Activated CD8-positive, alpha-beta memory T cell treated with anti-CD3 and anti-CD28 coated beads, Interleukin-2, amount 10 ng/mL, durations not matched to agents 7 days and 5 days (primary cell): ENCODE measurements around the gene TSPYL1. TPM values are rescaled to one million over a fixed set of nuclear protein-coding genes. Genes with fewer than 3 reads are reported as not detected.

Source experiments
- ATAC-seq: fragments of 150-1000 bp; cut with Tn5 transposase; one replicate; pipeline ENCODE4 v1.10.0; 2021; ENCODE audit warnings: moderate library complexity
- CTCF ChIA-PET: fragments of 350-600 bp; sonication (Branson Sonifier 250); formaldehyde crosslinking; loops from one replicate; lab custom pipeline; 2021; ENCODE audit warnings: antibody characterized with exemption; lab: Charles Lee
- DNase-seq: peaks from one replicate; pipeline ENCODE4 v3.0.0-alpha.2; 2020
- H3K27ac Mint-ChIP-seq: one replicate; pipeline ENCODE4 v1.8.0; 2021; ENCODE audit warnings: mild to moderate bottlenecking, mixed read lengths
- H3K27me3 Mint-ChIP-seq: one replicate; pipeline ENCODE4 v1.8.0; 2021; ENCODE audit warnings: mixed read lengths
- H3K36me3 Mint-ChIP-seq: one replicate; pipeline ENCODE4 v1.8.0; 2021; ENCODE audit warnings: mild to moderate bottlenecking, mixed read lengths
- H3K4me1 Mint-ChIP-seq: one replicate; pipeline ENCODE4 v1.8.0; 2021; ENCODE audit warnings: mixed read lengths
- H3K4me3 Mint-ChIP-seq: one replicate; pipeline ENCODE4 v1.8.0; 2021; ENCODE audit warnings: mild to moderate bottlenecking, moderate library complexity, mixed read lengths
- H3K9me3 Mint-ChIP-seq: one replicate; pipeline ENCODE4 v1.8.0; 2022; ENCODE audit warnings: low read depth, mixed read lengths
- total RNA-seq, 2 experiments: library from RNA; stranded (reverse); gene quantifications; one replicate each; pipeline ENCODE4 v1.2.3, GENCODE V29; 2021

The TSPYL1 gene
- total RNA-seq, 2 experiments from 2014 or later = 39.5 to 41.3 TPM

DNA sequence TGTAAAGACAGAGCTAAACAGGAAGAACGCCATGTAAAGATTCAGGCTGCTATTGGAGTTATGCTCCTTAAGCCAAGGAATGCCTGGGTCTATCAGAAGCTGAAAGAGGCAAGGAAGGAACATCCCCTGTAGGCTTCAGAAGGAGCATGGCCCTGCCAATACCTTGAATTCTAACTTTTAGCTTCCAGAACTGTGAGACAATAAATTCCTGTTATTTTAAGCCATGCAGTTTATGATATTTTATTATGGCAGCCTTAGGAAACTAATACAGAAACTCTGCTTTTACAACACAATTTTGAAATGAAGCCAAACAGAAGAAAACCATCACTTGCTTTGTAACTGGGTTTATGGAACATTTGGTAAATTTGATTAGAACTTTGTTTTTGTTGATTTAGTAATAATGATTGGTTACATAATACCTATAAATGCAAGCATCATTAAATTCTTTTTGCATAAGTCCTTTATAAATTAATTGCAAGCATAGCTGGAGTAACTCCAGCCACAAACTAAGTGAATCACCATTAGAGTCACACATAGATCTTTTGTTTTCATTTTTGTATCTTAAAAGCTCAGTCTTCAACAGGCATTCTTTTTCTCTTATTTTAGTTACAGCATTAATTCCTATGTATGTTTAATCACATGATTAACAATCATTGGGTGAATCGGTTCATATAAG, 33.5 kb upstream of the TSPYL1 start:
- no peak for DNase-seq
- Mint-ChIP-seq H3K27me3 (no peaks in the 10 kb centered on the region), H3K36me3 (peaks cover 3% of the 10 kb centered on the region), H3K4me3 (no peak overlapping the region), H3K4me1 (no peaks in the 10 kb centered on the region), H3K27ac (no peak overlapping the region), H3K9me3 (no peaks in the 10 kb centered on the region)
- CTCF ChIA-PET = no interaction called here
- ATAC-seq = no peak

GRCh38 chr6:116309657-116310056, 29.9 kb upstream of the TSPYL1 start:
- Mint-ChIP-seq H3K4me3 (no peak overlapping the region), H3K36me3 (peaks cover 3% of the 10 kb centered on the region), H3K9me3 (no peaks in the 10 kb centered on the region), H3K27ac (no peak overlapping the region), H3K4me1 (no peaks in the 10 kb centered on the region), H3K27me3 (no peaks in the 10 kb centered on the region)
- CTCF ChIA-PET = no interaction called here
- DNase-seq (no peak), ATAC-seq (no peak)

DNA sequence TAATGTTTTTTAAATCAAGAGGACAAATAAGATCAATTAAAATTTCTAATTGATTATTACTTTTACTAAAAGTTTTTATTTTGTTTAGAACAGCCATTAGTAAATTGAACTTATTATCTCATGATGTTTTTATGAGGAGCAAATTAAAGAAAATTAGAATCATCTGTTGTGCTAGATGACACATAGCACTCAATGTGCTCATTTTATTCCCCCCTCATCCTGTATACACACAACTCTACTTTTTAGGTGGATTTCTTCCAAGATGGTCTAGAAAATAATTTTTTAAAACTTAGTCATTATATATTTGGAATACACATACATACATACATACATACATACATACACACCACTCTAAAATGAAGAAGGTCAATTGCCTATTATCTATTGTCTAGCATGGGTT, 29.3 kb upstream of the TSPYL1 start:
- Mint-ChIP-seq H3K27me3 (no peaks in the 10 kb centered on the region), H3K9me3 (no peaks in the 10 kb centered on the region), H3K4me1 (no peaks in the 10 kb centered on the region), H3K27ac (no peak overlapping the region), H3K4me3 (no peak overlapping the region), H3K36me3 (peaks cover 3% of the 10 kb centered on the region)
- CTCF ChIA-PET = no interaction called here
- no peak for DNase-seq
- ATAC-seq = no peak

DNA sequence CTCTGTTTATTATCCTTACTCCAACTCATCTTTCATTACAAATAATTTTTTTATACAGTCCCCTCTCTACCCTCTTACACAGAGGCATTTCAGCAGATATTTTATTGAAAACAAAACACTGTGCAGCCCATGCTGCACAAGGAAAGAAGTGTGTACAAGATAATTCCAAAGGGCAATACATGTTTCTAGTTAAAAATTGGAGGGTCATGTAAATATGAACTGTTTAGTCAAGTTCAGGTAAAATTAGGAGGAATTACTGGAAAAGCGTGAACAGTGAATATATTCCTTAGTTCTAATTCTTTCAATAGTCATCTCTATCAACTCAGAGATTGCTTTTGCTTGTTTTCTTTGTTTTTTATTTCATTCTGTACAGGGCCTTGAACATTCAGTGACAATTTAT, 27.9 kb upstream of the TSPYL1 start:
- Mint-ChIP-seq H3K4me1 (no peaks in the 10 kb centered on the region), H3K36me3 (peaks cover 3% of the 10 kb centered on the region), H3K9me3 (no peaks in the 10 kb centered on the region), H3K27ac (no peak overlapping the region), H3K4me3 (no peak overlapping the region), H3K27me3 (no peaks in the 10 kb centered on the region)
- ATAC-seq = no peak
- no peak for DNase-seq
- CTCF ChIA-PET = no interaction called here

DNA sequence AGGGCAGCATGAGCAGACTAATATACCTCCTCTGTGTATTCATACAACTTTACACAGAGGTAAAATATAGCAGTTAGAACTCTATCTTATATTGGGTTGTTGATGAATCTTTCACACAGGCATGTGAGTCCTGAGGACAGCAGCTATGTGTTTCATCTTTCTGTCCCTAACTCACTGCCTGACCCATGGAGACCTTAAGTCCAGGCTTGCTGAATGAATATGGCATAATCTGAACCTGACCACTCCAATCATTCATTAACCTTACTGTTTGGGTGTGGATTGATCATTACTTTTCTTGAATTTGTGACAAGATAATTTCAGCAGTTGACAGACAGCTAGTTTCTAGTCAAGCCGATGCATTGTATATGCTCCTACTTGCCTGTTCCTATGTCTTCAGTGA, 27.3 kb upstream of the TSPYL1 start:
- no peak for DNase-seq
- CTCF ChIA-PET = no interaction called here
- no peaks in the 10 kb centered on the region for H3K4me1 Mint-ChIP-seq
- no peaks in the 10 kb centered on the region for H3K9me3 Mint-ChIP-seq
- peaks cover 3% of the 10 kb centered on the region for H3K36me3 Mint-ChIP-seq
- no peak overlapping the region for H3K27ac Mint-ChIP-seq
- no peak overlapping the region for H3K4me3 Mint-ChIP-seq
- ATAC-seq = no peak
- H3K27me3 Mint-ChIP-seq = no peaks in the 10 kb centered on the region

DNA sequence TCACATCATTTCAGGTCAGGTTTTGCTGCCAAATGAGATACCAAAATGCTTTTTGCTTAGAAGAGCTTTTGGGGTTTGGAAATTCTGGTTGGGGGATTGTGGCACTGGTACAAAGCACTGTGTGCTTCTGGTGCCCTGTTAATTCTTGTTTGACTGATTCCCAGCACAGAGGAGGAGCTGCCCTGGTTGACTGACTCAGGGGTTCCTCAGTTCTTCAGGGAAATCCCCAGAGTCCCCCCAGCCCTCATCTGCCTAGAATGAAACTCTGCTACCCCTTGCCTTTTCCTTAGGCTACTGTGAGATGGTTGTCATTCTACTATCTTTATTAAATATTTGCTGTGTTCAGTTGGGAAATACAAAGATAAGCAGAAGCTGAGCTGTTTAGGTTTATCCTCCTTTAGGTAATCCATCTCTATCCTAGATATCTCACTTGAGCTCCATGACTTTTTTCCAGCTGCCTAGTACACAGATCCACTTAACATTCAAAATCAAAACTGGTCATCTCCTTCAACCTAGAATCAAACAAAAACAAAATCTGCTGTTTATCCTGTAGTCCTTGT, 24.9 kb upstream of the TSPYL1 start:
- Mint-ChIP-seq H3K27ac (no peak overlapping the region), H3K9me3 (no peaks in the 10 kb centered on the region), H3K27me3 (no peaks in the 10 kb centered on the region), H3K36me3 (peaks cover 1% of the 10 kb centered on the region), H3K4me3 (no peak overlapping the region), H3K4me1 (no peaks in the 10 kb centered on the region)
- CTCF ChIA-PET = no interaction called here
- DNase-seq (no peak), ATAC-seq (no peak)

DNA sequence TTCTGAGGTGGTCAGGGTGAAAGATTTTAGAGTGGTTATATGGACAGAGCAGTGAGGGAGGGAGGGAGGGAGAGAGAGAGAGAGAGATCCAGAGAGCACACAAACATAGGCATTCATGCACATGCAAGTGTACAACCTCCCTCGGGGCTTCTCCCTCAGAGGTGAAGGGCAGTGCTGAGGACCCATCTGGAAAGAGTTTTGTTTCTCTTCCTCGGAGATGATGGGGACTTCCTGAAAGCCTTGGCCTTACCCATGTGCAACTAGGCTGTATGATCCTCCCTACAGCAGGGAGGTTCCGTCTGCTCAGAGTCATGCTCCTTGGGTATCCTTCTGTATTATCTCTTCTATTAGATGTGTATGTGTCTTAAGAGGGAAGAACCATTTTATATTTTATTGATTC, 21.4 kb upstream of the TSPYL1 start:
- no peak overlapping the region for H3K27ac Mint-ChIP-seq
- CTCF ChIA-PET = no interaction called here
- H3K27me3 Mint-ChIP-seq = no peaks in the 10 kb centered on the region
- H3K36me3 Mint-ChIP-seq = peaks cover 1% of the 10 kb centered on the region
- DNase-seq = no peak
- H3K4me3 Mint-ChIP-seq = no peak overlapping the region
- ATAC-seq = no peak
- peaks cover 5% of the 10 kb centered on the region for H3K9me3 Mint-ChIP-seq
- H3K4me1 Mint-ChIP-seq = no peaks in the 10 kb centered on the region

DNA sequence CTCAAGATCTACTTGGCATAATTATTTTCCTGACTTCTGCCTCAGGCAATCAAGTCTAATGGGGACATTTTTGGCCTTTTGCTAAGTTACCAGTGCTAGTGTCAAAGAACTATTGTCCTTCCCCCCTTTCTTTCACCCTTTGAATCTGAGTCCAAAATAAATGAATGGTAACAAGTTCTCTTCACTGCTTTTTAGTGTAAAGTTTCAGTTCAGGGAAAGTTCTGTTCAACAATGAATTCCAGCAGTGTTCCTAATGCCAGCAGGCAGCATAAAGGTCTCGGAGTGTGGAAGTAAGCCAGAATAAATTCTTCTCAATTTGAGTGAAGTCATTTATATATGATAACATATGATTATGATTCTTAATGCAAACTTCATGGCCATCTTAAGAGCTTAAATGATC, 20.8 kb upstream of the TSPYL1 start:
- Mint-ChIP-seq H3K4me3 (no peak overlapping the region), H3K27me3 (no peaks in the 10 kb centered on the region), H3K36me3 (peaks cover 1% of the 10 kb centered on the region), H3K4me1 (no peaks in the 10 kb centered on the region), H3K27ac (no peak overlapping the region), H3K9me3 (peaks cover 5% of the 10 kb centered on the region)
- DNase-seq (no peak), ATAC-seq (no peak)
- CTCF ChIA-PET = no interaction called here

- Mint-ChIP-seq H3K36me3 (peaks cover 1% of the 10 kb centered on the region), H3K9me3 (peaks cover 5% of the 10 kb centered on the region), H3K27me3 (no peaks in the 10 kb centered on the region), H3K4me3 (no peak overlapping the region), H3K4me1 (no peaks in the 10 kb centered on the region), H3K27ac (no peak overlapping the region)
- CTCF ChIA-PET = no interaction called here
- no peak for ATAC-seq
- no peak for DNase-seq
Measured at GRCh38 chr6:116298973-116299372, 19.2 kb upstream of the TSPYL1 start.

DNA sequence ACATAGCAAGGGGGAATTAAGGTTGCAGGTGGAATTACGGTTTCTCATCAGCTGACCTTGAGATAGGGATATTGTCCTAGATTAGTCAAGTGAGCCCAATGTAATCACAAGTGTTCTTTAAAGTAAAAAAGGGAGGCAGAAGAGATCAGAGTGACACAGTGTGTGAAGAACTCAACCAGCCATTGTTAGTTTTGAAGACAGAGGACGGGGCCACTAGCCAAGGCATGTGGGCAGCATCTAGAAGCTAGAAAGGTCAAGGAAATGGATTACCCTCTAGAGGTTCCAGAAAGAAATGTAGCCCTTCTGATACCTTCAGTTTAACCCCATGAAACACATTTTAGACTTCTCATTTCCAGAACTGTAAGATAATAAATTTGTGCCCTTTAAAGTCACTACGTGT, 18.5 kb upstream of the TSPYL1 start:
- ATAC-seq = no peak
- no peak for DNase-seq
- H3K9me3 Mint-ChIP-seq = peaks cover 5% of the 10 kb centered on the region
- H3K27me3 Mint-ChIP-seq = no peaks in the 10 kb centered on the region
- no peak overlapping the region for H3K27ac Mint-ChIP-seq
- H3K36me3 Mint-ChIP-seq = peaks cover 1% of the 10 kb centered on the region
- CTCF ChIA-PET = interaction anchor here (0.9 kb wide), 1 partner anchor 11 kb away, joined by 3 read pairs; no protein-coding TSS in a partner anchor
- H3K4me1 Mint-ChIP-seq = no peaks in the 10 kb centered on the region
- H3K4me3 Mint-ChIP-seq = no peak overlapping the region

DNA sequence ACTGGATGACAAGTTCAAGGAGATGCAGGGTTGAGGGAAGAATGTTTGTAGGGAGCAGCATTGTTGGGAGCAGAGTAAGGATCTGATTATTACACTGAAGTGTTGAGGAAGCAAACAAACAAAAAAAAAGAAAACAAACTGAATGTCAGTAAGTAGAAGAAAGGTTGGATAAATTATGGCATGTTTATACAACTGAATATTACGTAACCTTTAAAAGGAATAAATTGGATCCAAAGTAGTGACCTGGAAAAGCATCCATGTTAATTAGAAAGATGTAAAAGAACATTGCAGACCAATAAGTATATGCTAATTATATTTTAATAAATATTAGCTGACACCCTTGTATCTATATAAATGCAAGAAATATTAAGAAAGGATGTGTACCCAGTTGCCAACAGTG, 12.8 kb upstream of the TSPYL1 start:
- Mint-ChIP-seq H3K36me3 (no peaks in the 10 kb centered on the region), H3K4me3 (no peak overlapping the region), H3K27ac (no peak overlapping the region), H3K27me3 (no peaks in the 10 kb centered on the region), H3K4me1 (no peaks in the 10 kb centered on the region), H3K9me3 (no peaks in the 10 kb centered on the region)
- DNase-seq (no peak), ATAC-seq (no peak)
- CTCF ChIA-PET = interaction anchor here (1.3 to 2.4 kb wide), 2 partner anchors 240 to 268 kb away, joined by 5 to 11 read pairs; no protein-coding TSS in a partner anchor

- H3K4me3 Mint-ChIP-seq = no peak overlapping the region
- H3K9me3 Mint-ChIP-seq = no peaks in the 10 kb centered on the region
- H3K27me3 Mint-ChIP-seq = no peaks in the 10 kb centered on the region
- H3K36me3 Mint-ChIP-seq = no peaks in the 10 kb centered on the region
- H3K27ac Mint-ChIP-seq = no peak overlapping the region
- ATAC-seq = no peak
- H3K4me1 Mint-ChIP-seq = no peaks in the 10 kb centered on the region
- CTCF ChIA-PET = interaction anchor here (1.3 to 2.4 kb wide), 2 partner anchors 240 to 269 kb away, joined by 5 to 11 read pairs; no protein-coding TSS in a partner anchor
- no peak for DNase-seq
Measured at GRCh38 chr6:116291701-116292396, 12.1 kb upstream of the TSPYL1 start.

GRCh38 chr6:116290799-116291198, 11.1 kb upstream of the TSPYL1 start:
- H3K36me3 Mint-ChIP-seq = no peaks in the 10 kb centered on the region
- CTCF ChIA-PET = interaction anchor here (2.4 kb wide), 1 partner anchor 270 kb away, joined by 11 read pairs; no protein-coding TSS in a partner anchor
- no peak overlapping the region for H3K4me3 Mint-ChIP-seq
- H3K27me3 Mint-ChIP-seq = no peaks in the 10 kb centered on the region
- no peaks in the 10 kb centered on the region for H3K4me1 Mint-ChIP-seq
- DNase-seq (no peak), ATAC-seq (no peak)
- H3K27ac Mint-ChIP-seq = no peak overlapping the region
- H3K9me3 Mint-ChIP-seq = no peaks in the 10 kb centered on the region

GRCh38 chr6:116289876-116290275, 10.1 kb upstream of the TSPYL1 start:
- H3K27ac Mint-ChIP-seq = no peak overlapping the region
- no peaks in the 10 kb centered on the region for H3K27me3 Mint-ChIP-seq
- CTCF ChIA-PET = interaction anchor here (0.7 to 4.0 kb wide), 5 partner anchors 21 to 271 kb away, joined by 3 to 46 read pairs (median 14); no protein-coding TSS in a partner anchor
- H3K36me3 Mint-ChIP-seq = no peaks in the 10 kb centered on the region
- no peaks in the 10 kb centered on the region for H3K4me1 Mint-ChIP-seq
- ATAC-seq (no peak), DNase-seq (no peak)
- H3K9me3 Mint-ChIP-seq = no peaks in the 10 kb centered on the region
- H3K4me3 Mint-ChIP-seq = no peak overlapping the region
